MM.1S (cell line): Measurements from ENCODE around the gene OLFM4.

Source experiments
- DNase-seq: peaks from one replicate; pipeline ENCODE4 v3.0.0-alpha.2; 2015
- H2AFZ ChIP-seq: fragments of 300-600 bp; sonication (generic); 2 replicates; pipeline ENCODE4 v1.6.0; 2016; ENCODE audit warnings: antibody characterized with exemption, low read length
- H3F3A ChIP-seq: fragments of 300-600 bp; sonication (generic); 2 replicates; pipeline ENCODE4 v1.6.1; 2016; ENCODE audit warnings: mild to moderate bottlenecking, antibody characterized with exemption, low read length, moderate library complexity, mixed read lengths; ENCODE audit not compliant: insufficient read depth
- H3K27ac ChIP-seq: fragments of 300-600 bp; sonication (generic); 2 replicates; pipeline ENCODE4 v1.5.1; 2016; ENCODE audit warnings: mild to moderate bottlenecking, low read length
- H3K27me3 ChIP-seq: fragments of 300-600 bp; sonication (generic); replicated peaks from 2 replicates; pipeline ENCODE4 v1.6.0; 2016; ENCODE audit warnings: low read length; ENCODE audit not compliant: insufficient read depth
- H3K36me3 ChIP-seq: fragments of 300-600 bp; sonication (generic); replicated peaks from 2 replicates; pipeline ENCODE4 v1.6.1; 2016; ENCODE audit warnings: mild to moderate bottlenecking, low read length, mixed read lengths; ENCODE audit not compliant: insufficient read depth
- H3K4me1 ChIP-seq: fragments of 300-600 bp; sonication (generic); 2 replicates; pipeline ENCODE4 v1.6.1; 2016; ENCODE audit warnings: low read length, mixed read lengths
- H3K4me2 ChIP-seq: fragments of 300-600 bp; sonication (generic); 2 replicates; pipeline ENCODE4 v1.6.0; 2016; ENCODE audit warnings: low read depth, low read length
- H3K4me3 ChIP-seq: fragments of 300-600 bp; sonication (generic); 2 replicates; pipeline ENCODE4 v1.5.1; 2016; ENCODE audit warnings: low read length, mixed read lengths
- H3K79me2 ChIP-seq: fragments of 300-600 bp; sonication (generic); 2 replicates; pipeline ENCODE4 v1.6.1; 2016; ENCODE audit warnings: mixed run types, low read length, mixed read lengths
- H3K9ac ChIP-seq: fragments of 300-600 bp; sonication (generic); 2 replicates; pipeline ENCODE4 v1.6.1; 2016; ENCODE audit warnings: low read length, mixed read lengths
- H3K9me2 ChIP-seq: fragments of 300-600 bp; sonication (generic); replicated peaks from 2 replicates; pipeline ENCODE4 v1.6.1; 2016; ENCODE audit warnings: mild to moderate bottlenecking, low read length, mixed read lengths; ENCODE audit not compliant: insufficient read depth
- H3K9me3 ChIP-seq: fragments of 300-600 bp; sonication (generic); replicated peaks from 2 replicates; pipeline ENCODE4 v1.6.1; 2016; ENCODE audit warnings: mild to moderate bottlenecking, low read length, mixed read lengths; ENCODE audit not compliant: insufficient read depth
- H4K20me1 ChIP-seq: fragments of 300-600 bp; sonication (generic); 2 replicates; pipeline ENCODE4 v1.6.1; 2016; ENCODE audit warnings: mild to moderate bottlenecking, low read length, moderate library complexity, mixed read lengths; ENCODE audit not compliant: insufficient read depth
- CTCF ChIP-seq: fragments of 300-600 bp; sonication (generic); IDR thresholded peaks from 2 replicates; pipeline ENCODE4 v1.5.1; 2016; ENCODE audit warnings: antibody characterized with exemption, low read length, mixed read lengths
- EZH2 ChIP-seq: fragments of 300-600 bp; sonication (generic); optimal IDR thresholded peaks from 2 replicates; pipeline ENCODE3; 2017; ENCODE audit warnings: low read depth, mild to moderate bottlenecking, antibody characterized with exemption, low read length, mixed read lengths
- EZH2phosphoT487 ChIP-seq: fragments of 300-600 bp; sonication (generic); IDR thresholded peaks from 2 replicates; pipeline ENCODE4 v1.6.1; 2018; ENCODE audit warnings: antibody characterized with exemption, low read length

The OLFM4 gene

GRCh38 chr13:53048880-53049279 is 20.3 kb downstream of the OLFM4 start:
- no peak overlapping the region for H3K4me2 ChIP-seq
- H3K9me3 ChIP-seq = no peaks in the 10 kb centered on the region
- no peaks in the 10 kb centered on the region for H3K79me2 ChIP-seq
- no peak overlapping the region for H3K27ac ChIP-seq
- no peaks in the 10 kb centered on the region for H3K36me3 ChIP-seq
- no peak overlapping the region for H2AFZ ChIP-seq
- no peaks in the 10 kb centered on the region for H4K20me1 ChIP-seq
- DNase-seq = no peak
- no peaks in the 10 kb centered on the region for H3K4me1 ChIP-seq
- no peak for TF ChIP-seq EZH2phosphoT487
- TF ChIP-seq EZH2 = no peak
- no peak for TF ChIP-seq CTCF
- no peaks in the 10 kb centered on the region for H3K27me3 ChIP-seq
- no peaks in the 10 kb centered on the region for H3F3A ChIP-seq
- no peaks in the 10 kb centered on the region for H3K9me2 ChIP-seq
- H3K4me3 ChIP-seq = no peak overlapping the region
- no peak overlapping the region for H3K9ac ChIP-seq

DNA sequence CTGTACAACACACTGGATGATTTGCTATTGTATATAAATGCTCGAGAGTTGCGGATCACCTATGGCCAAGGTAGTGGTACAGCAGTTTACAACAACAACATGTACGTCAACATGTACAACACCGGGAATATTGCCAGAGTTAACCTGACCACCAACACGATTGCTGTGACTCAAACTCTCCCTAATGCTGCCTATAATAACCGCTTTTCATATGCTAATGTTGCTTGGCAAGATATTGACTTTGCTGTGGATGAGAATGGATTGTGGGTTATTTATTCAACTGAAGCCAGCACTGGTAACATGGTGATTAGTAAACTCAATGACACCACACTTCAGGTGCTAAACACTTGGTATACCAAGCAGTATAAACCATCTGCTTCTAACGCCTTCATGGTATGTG is 21.5 kb downstream of the OLFM4 start:
- Histone ChIP-seq H3K27ac (no peak overlapping the region), H3K4me3 (no peak overlapping the region), H3K79me2 (no peaks in the 10 kb centered on the region), H3K27me3 (no peaks in the 10 kb centered on the region), H2AFZ (no peak overlapping the region), H3K9ac (no peak overlapping the region), H3K4me1 (no peaks in the 10 kb centered on the region), H3K36me3 (no peaks in the 10 kb centered on the region), H3K9me2 (no peaks in the 10 kb centered on the region), H3F3A (no peaks in the 10 kb centered on the region), H4K20me1 (no peaks in the 10 kb centered on the region), H3K9me3 (no peaks in the 10 kb centered on the region), H3K4me2 (no peak overlapping the region)
- no peak for TF ChIP-seq EZH2phosphoT487
- no peak for TF ChIP-seq EZH2
- TF ChIP-seq CTCF = no peak
- DNase-seq = no peak

GRCh38 chr13:53052675-53053074 is 24.1 kb downstream of the OLFM4 start:
- Histone ChIP-seq H3K79me2 (no peaks in the 10 kb centered on the region), H3K9me3 (no peaks in the 10 kb centered on the region), H3K4me3 (no peak overlapping the region), H3K4me1 (no peaks in the 10 kb centered on the region), H3K27me3 (no peaks in the 10 kb centered on the region), H2AFZ (no peak overlapping the region), H3K9me2 (no peaks in the 10 kb centered on the region), H4K20me1 (no peaks in the 10 kb centered on the region), H3K27ac (no peak overlapping the region), H3K9ac (no peak overlapping the region), H3K4me2 (no peak overlapping the region), H3F3A (no peaks in the 10 kb centered on the region), H3K36me3 (no peaks in the 10 kb centered on the region)
- TF ChIP-seq EZH2 (no peak), CTCF (no peak), EZH2phosphoT487 (no peak)
- DNase-seq = no peak

GRCh38 chr13:53054569-53054968 is 26.0 kb downstream of the OLFM4 start:
- Histone ChIP-seq H3K4me1 (no peaks in the 10 kb centered on the region), H3K9ac (no peak overlapping the region), H2AFZ (no peak overlapping the region), H3K27ac (no peak overlapping the region), H3K9me3 (no peaks in the 10 kb centered on the region), H3K79me2 (no peaks in the 10 kb centered on the region), H3K4me3 (no peak overlapping the region), H3K36me3 (no peaks in the 10 kb centered on the region), H3F3A (no peaks in the 10 kb centered on the region), H3K4me2 (no peak overlapping the region), H3K27me3 (no peaks in the 10 kb centered on the region), H3K9me2 (no peaks in the 10 kb centered on the region), H4K20me1 (no peaks in the 10 kb centered on the region)
- no peak for DNase-seq
- TF ChIP-seq CTCF = no peak
- TF ChIP-seq EZH2phosphoT487 = no peak
- TF ChIP-seq EZH2 = no peak
